ENCODE results near the gene LPXN.

Gene LPXN

GRCh38 chr11:58524232-58525036, 51.2 kb downstream of the LPXN start:
- peak; percentile 74 for DNase-seq (ENCODE audit: low spot score)

- peak; percentile 61 for DNase-seq (ENCODE audit: low spot score)
These were observed 61.8 kb downstream of the LPXN start for GRCh38 chr11:58513747-58514367.

GRCh38 chr11:58511636-58512035, 64.0 kb downstream of the LPXN start:
- no peak for DNase-seq (ENCODE audit: low spot score)

DNA sequence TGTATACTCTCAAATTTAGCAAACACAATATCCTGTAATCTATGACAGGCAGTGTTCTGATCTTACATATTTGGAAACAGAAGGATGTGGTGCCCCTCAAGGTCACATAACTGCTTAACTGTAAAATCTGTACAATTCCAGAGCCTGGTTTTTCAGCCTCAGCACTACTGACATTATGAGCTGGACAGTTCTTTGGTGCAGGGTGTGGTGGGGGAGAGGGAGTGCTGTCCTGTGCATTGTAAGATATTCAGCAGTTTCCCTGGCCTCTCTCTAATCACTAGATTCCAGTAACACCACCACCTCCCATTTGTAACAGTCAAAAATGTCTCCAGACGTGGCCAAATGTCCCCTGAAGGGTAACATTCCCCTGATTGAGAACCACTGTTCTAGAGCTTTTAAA, 65.9 kb downstream of the LPXN start:
- no peak for DNase-seq (ENCODE audit: low spot score)

- no peak for DNase-seq (ENCODE audit: low spot score)
These were observed 66.8 kb downstream of the LPXN start for GRCh38 chr11:58508814-58509213.

DNA sequence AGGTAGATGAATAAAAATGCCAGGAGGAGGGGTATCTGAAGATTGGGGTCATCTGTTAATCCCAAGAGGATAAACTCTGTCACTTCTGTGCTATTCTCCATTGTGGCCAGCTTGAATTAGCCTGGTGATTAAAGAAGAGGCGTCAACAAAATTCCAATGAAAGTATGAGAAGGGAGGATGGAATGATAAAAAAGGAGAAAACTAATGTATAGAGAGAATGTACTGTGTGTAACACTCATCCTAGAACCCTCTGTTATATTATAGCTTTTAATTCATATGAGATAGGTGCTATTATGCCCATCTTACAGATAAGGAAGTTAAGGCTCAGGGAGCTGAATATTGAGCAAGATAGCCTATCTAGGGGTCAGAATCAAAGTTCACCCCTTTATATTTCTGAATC, 67.7 kb downstream of the LPXN start, which contains the start of gene OR5B21:
TSS of gene OR5B21 (minus strand) at position 101 of the 400 bp plus-strand sequence. CDS start at position 101, 0 bp downstream.
- no peak for DNase-seq (ENCODE audit: low spot score)

- DNase-seq (ENCODE audit: low spot score): no peak
These were observed 68.3 kb downstream of the LPXN start for GRCh38 chr11:58507355-58507754.

GRCh38 chr11:58506935-58507334, 68.7 kb downstream of the LPXN start:
- no peak for DNase-seq (ENCODE audit: low spot score)

DNA sequence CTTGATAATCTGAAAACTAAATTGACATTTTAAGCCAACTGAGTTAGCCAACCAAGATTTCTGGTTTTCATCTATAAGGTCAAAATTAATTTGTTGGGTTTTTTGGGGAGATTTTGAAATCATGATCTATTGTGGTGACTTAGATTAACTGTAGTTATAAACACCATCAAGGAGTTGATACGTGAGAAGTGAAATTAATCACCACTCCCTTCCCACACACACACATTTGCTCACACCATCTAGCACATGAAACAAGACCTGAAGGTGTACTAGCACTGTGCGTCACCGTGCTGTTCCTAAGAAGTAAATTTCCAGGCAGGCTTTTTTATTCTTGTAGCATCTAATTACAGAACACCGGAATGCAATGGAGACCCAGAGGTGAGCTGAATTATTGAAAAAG, 69.8 kb downstream of the LPXN start:
- no peak for DNase-seq (ENCODE audit: low spot score)

- DNase-seq (ENCODE audit: low spot score): no peak
These were observed 71.4 kb downstream of the LPXN start for GRCh38 chr11:58504232-58504631.

GRCh38 chr11:58503361-58503856, 72.2 kb downstream of the LPXN start:
- DNase-seq (ENCODE audit: low spot score): no peak

DNA sequence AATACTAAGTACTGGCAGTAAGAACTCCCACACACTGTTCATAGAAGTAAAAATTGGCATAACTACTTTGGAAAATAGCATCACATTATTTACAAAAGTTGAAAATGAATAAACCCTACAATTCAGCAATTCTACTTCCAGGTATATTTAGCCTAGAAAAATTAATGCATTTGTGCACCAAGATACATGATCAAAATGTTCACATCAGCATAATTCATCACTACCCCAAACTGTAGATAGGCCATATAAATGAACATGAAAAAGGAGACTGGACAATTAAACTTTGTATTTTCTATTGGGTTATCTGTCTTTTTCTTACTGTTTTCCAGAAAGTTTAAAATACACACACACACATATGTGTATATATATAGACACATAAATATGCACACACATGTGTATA, 73.7 kb downstream of the LPXN start:
- DNase-seq (ENCODE audit: low spot score): no peak

- no peak for DNase-seq (ENCODE audit: low spot score)
These were observed 77.2 kb downstream of the LPXN start for GRCh38 chr11:58498464-58498863.

DNA sequence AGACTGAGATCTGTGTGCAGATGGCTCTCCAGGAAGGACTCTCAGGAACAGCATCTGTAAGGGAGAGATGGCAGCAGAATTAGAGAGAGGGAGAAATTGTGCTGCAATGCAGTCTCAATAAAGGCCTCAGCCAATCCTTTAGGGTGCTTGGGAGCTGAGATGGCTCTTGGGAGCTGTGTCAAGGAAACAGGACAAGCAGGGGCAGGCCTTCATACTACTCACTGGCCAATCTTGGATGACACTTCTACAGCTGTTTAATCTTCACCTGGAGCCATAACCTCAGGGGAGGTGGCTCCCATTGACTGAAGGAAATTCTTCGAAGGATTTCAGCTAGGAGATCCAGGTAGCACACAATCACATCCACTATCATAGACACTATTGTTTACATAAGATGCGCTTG, 77.7 kb downstream of the LPXN start:
- DNase-seq (ENCODE audit: low spot score): no peak

DNA sequence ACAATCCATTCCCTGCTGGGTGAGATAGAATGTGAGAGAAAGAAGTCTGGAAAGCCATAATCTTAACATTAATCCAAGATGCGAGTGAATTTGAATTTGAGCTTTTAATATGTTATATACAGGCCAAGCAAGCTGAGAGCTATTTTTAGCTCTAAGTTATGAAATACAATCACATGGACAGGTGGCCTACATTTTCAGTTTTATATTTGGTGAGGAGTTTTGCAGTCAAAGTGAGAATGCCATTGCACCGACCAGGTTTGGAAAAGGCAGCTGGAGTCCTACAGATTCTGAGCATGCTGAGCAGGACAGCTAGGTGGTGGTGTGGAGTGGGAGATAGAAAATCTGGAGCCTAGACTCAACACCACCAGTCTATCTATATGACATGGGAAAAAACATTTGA, 79.8 kb downstream of the LPXN start:
- no peak for DNase-seq (ENCODE audit: low spot score)

- DNase-seq (ENCODE audit: low spot score): no peak
These were observed 81.6 kb downstream of the LPXN start for GRCh38 chr11:58494101-58494500.

GRCh38 chr11:58493676-58494075, 82.0 kb downstream of the LPXN start:
- DNase-seq (ENCODE audit: low spot score): no peak

GRCh38 chr11:58490827-58491226, 84.8 kb downstream of the LPXN start:
- DNase-seq (ENCODE audit: low spot score): no peak

DNA sequence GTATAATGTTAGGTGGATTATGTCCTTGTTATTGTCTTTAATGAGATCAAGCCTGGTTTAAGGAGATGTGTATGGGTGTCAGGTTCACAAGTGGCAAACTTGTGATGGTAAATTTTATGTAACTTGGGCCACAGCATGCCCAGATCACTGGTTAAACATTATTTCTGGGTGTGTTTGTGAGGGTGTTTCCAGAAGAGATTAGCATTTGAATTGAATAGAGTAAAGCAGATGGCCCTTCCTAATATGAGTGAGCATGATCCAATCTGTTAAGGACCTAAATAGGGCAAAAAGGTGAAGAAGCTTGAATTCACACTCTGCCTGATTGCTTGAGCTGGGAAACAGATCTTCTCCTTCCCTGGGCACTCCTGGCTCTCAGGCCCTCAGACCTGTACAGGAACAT, 88.5 kb downstream of the LPXN start:
- DNase-seq (ENCODE audit: low spot score): no peak

- no peak for DNase-seq (ENCODE audit: low spot score)
These were observed 89.7 kb downstream of the LPXN start for GRCh38 chr11:58485961-58486360.
